ENCODE results near the gene CLDN25. TPM values are rescaled to one million over a fixed set of nuclear protein-coding genes. Genes with fewer than 3 reads are reported as not detected.
"Not testable (repeated sequence)": the region's sequence is repeated elsewhere in the genome, so short reads cannot be mapped to it uniquely, and the experiment has no call there.

The CLDN25 gene
- polyA plus RNA-seq, 1 donor (not counting 4 experiments of a cell fraction or from before 2014, with no cell fraction given): not detected

DNA sequence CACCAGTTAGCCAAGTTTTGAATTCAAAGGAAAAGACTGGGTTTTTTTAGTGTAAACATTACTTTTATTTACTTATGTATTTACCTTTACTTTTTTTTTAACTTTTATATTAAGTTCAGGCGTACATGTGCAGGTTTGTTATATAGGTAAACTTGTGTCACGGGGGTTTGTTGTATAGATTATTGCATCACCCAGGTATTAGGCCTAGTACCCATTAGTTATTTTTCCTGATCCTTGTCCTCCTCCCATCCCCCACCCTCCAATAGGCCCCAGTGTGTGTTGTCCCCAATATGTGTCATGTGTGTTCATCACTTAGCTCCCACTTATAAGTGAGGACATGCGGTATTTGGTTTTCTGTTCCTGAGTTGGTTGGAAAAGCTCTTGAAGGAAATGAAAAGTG is 26.7 kb upstream of the CLDN25 start:
- H3K4me3 ChIP-seq (ENCODE audit: control insufficient read depth in 2 of 3, extremely low read depth in 1 of 3, insufficient read depth in 2 of 3, low read depth in 1 of 3, low read length in 3 of 3): no peak overlapping the region
- no peak for TF ChIP-seq EZH2 (IDR thresholded peaks at IDR 0.05; ENCODE audit: low read length)
- TF ChIP-seq, protein P1, sequence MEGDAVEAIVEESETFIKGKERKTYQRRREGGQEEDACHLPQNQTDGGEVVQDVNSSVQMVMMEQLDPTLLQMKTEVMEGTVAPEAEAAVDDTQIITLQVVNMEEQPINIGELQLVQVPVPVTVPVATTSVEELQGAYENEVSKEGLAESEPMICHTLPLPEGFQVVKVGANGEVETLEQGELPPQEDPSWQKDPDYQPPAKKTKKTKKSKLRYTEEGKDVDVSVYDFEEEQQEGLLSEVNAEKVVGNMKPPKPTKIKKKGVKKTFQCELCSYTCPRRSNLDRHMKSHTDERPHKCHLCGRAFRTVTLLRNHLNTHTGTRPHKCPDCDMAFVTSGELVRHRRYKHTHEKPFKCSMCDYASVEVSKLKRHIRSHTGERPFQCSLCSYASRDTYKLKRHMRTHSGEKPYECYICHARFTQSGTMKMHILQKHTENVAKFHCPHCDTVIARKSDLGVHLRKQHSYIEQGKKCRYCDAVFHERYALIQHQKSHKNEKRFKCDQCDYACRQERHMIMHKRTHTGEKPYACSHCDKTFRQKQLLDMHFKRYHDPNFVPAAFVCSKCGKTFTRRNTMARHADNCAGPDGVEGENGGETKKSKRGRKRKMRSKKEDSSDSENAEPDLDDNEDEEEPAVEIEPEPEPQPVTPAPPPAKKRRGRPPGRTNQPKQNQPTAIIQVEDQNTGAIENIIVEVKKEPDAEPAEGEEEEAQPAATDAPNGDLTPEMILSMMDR (optimal IDR thresholded peaks at IDR 0.05 in 1 of 3, IDR thresholded peaks at IDR 0.05 in 1 of 3, conservative IDR thresholded peaks at IDR 0.05 in 1 of 3; ENCODE audit: extremely low read depth in 1 of 3, insufficient read depth in 2 of 3, low read length in 3 of 3): no peak
- no peak overlapping the region for H3K27ac ChIP-seq (ENCODE audit: control insufficient read depth, insufficient read depth, low read length)
- no peaks in the 10 kb centered on the region for H3K9me1 ChIP-seq (ENCODE audit: control insufficient read depth, extremely low read depth, insufficient read depth, low read length)
- no peak overlapping the region for H2AFZ ChIP-seq (ENCODE audit: control insufficient read depth, low read length)
- FAIRE-seq (no peak), DNase-seq (ENCODE audit: low read depth, low spot score) (no peak)
- H3K4me1 ChIP-seq (ENCODE audit: control insufficient read depth, extremely low read depth, insufficient read depth, low read length): no peaks in the 10 kb centered on the region
- dilution Hi-C loops (cut with MboI; ENCODE audit: extremely low pct_ligation_motif_present, low sequenced_read_pairs): no loop called here
- no peaks in the 10 kb centered on the region for H3K27me3 ChIP-seq (ENCODE audit: control insufficient read depth, extremely low read depth, insufficient read depth, low read length)
- no peaks in the 10 kb centered on the region for H4K20me1 ChIP-seq (ENCODE audit: control insufficient read depth, extremely low read depth, insufficient read depth, low read length)
- no peak overlapping the region for H3K9ac ChIP-seq (ENCODE audit: control insufficient read depth, extremely low read depth, insufficient read depth, low read length)
- H3K79me2 ChIP-seq (ENCODE audit: control insufficient read depth, insufficient read depth, low read length): no peaks in the 10 kb centered on the region
- no peaks in the 10 kb centered on the region for H3K9me3 ChIP-seq (ENCODE audit: control insufficient read depth, low read depth, low read length)
- H3K36me3 ChIP-seq (ENCODE audit: control insufficient read depth in 2 of 2, extremely low read depth in 1 of 2, insufficient read depth in 2 of 2, low read length in 2 of 2): peaks cover 3 to 17% of the 10 kb centered on the region in 2 experiments
- H3K4me2 ChIP-seq (ENCODE audit: control insufficient read depth, extremely low read depth, insufficient read depth, low read depth, low read length): no peak overlapping the region

DNA sequence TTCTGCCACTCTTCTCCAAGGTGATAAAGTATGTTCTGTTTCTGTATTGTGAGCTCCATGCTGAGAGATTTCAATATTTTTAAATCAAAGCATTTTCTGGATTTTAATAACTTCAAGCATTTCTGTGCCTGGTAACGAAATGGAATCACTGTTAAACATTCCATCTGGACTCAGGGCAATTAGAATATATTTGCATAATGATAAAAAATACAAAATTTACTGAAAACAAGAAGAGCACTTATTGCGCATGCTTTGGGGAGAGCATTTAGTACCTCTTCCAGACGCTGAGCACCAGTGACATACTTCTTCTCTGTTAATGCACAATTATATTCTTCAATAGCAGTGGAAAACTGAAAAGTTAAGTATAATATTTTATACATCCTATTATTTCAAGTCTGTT is 19.4 kb upstream of the CLDN25 start:
- no peaks in the 10 kb centered on the region for H3K9me1 ChIP-seq (ENCODE audit: control insufficient read depth, extremely low read depth, insufficient read depth, low read length)
- no peak overlapping the region for H3K27ac ChIP-seq (ENCODE audit: control insufficient read depth, insufficient read depth, low read length)
- H3K27me3 ChIP-seq (ENCODE audit: control insufficient read depth, extremely low read depth, insufficient read depth, low read length): no peaks in the 10 kb centered on the region
- dilution Hi-C loops (cut with MboI; ENCODE audit: extremely low pct_ligation_motif_present, low sequenced_read_pairs): no loop called here
- H3K4me1 ChIP-seq (ENCODE audit: control insufficient read depth, extremely low read depth, insufficient read depth, low read length): no peaks in the 10 kb centered on the region
- TF ChIP-seq, protein P1 (optimal IDR thresholded peaks at IDR 0.05 in 1 of 3, IDR thresholded peaks at IDR 0.05 in 1 of 3, conservative IDR thresholded peaks at IDR 0.05 in 1 of 3; ENCODE audit: extremely low read depth in 1 of 3, insufficient read depth in 2 of 3, low read length in 3 of 3): no peak
- no peak for TF ChIP-seq EZH2 (IDR thresholded peaks at IDR 0.05; ENCODE audit: low read length)
- no peak overlapping the region for H3K4me2 ChIP-seq (ENCODE audit: control insufficient read depth, extremely low read depth, insufficient read depth, low read depth, low read length)
- H3K9ac ChIP-seq (ENCODE audit: control insufficient read depth, extremely low read depth, insufficient read depth, low read length): no peak overlapping the region
- no peak for FAIRE-seq
- no peak overlapping the region for H2AFZ ChIP-seq (ENCODE audit: control insufficient read depth, low read length)
- H3K9me3 ChIP-seq (ENCODE audit: control insufficient read depth, low read depth, low read length): no peaks in the 10 kb centered on the region
- peaks cover 3 to 7% of the 10 kb centered on the region in 2 experiments for H3K36me3 ChIP-seq (ENCODE audit: control insufficient read depth in 2 of 2, extremely low read depth in 1 of 2, insufficient read depth in 2 of 2, low read length in 2 of 2)
- no peak overlapping the region for H3K4me3 ChIP-seq (ENCODE audit: control insufficient read depth in 2 of 3, extremely low read depth in 1 of 3, insufficient read depth in 2 of 3, low read depth in 1 of 3, low read length in 3 of 3)
- H4K20me1 ChIP-seq (ENCODE audit: control insufficient read depth, extremely low read depth, insufficient read depth, low read length): no peaks in the 10 kb centered on the region
- DNase-seq (ENCODE audit: low read depth, low spot score): no peak
- H3K79me2 ChIP-seq (ENCODE audit: control insufficient read depth, insufficient read depth, low read length): peaks cover 7% of the 10 kb centered on the region

DNA sequence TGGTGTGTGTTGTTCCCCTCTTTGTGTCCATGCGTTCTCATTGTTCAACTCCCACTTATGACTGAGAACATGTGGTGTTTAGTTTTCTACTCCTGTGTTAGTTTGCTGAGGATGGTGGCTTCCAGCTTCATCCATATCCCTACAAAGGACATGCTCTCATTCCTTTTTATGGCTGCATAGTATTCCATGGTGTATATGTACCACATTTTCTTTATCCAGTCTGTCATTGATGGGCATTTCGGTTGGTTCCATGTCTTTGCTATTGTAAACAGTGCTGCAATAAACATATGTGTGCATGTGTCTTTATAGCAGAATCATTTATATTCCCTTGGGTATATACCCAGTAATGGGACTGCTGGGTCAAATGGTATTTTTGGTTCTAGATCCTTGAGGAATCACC is 16.6 kb upstream of the CLDN25 start:
- H2AFZ ChIP-seq (ENCODE audit: control insufficient read depth, low read length); DNase-seq (ENCODE audit: low read depth, low spot score); H3K9me1 ChIP-seq (ENCODE audit: control insufficient read depth, extremely low read depth, insufficient read depth, low read length); H3K4me1 ChIP-seq (ENCODE audit: control insufficient read depth, extremely low read depth, insufficient read depth, low read length); FAIRE-seq; H4K20me1 ChIP-seq (ENCODE audit: control insufficient read depth, extremely low read depth, insufficient read depth, low read length); H3K27ac ChIP-seq (ENCODE audit: control insufficient read depth, insufficient read depth, low read length); dilution Hi-C loops (cut with MboI; ENCODE audit: extremely low pct_ligation_motif_present, low sequenced_read_pairs); H3K9me3 ChIP-seq (ENCODE audit: control insufficient read depth, low read depth, low read length); H3K27me3 ChIP-seq (ENCODE audit: control insufficient read depth, extremely low read depth, insufficient read depth, low read length); H3K4me3 ChIP-seq (ENCODE audit: control insufficient read depth in 2 of 3, extremely low read depth in 1 of 3, insufficient read depth in 2 of 3, low read depth in 1 of 3, low read length in 3 of 3); H3K4me2 ChIP-seq (ENCODE audit: control insufficient read depth, extremely low read depth, insufficient read depth, low read depth, low read length); H3K36me3 ChIP-seq (ENCODE audit: control insufficient read depth in 2 of 2, extremely low read depth in 1 of 2, insufficient read depth in 2 of 2, low read length in 2 of 2); H3K9ac ChIP-seq (ENCODE audit: control insufficient read depth, extremely low read depth, insufficient read depth, low read length): not testable (repeated sequence)
- peaks cover 24% of the 10 kb centered on the region for H3K79me2 ChIP-seq (ENCODE audit: control insufficient read depth, insufficient read depth, low read length)

All from keratinocyte (primary cell).